Activated naive CD4-positive, alpha-beta T cell treated with anti-CD3 and anti-CD28 coated beads, Interleukin-2, amount 50 U/mL, for 24 hours (primary cell): ENCODE data around the gene BAIAP2.

ENCODE experiments used
- H3K27ac Mint-ChIP-seq: one replicate; pipeline ENCODE4 v1.8.0; 2021; ENCODE audit warnings: mild to moderate bottlenecking, mixed read lengths
- H3K27me3 Mint-ChIP-seq: one replicate; pipeline ENCODE4 v1.8.0; 2021; ENCODE audit warnings: mixed read lengths
- H3K36me3 Mint-ChIP-seq: one replicate; pipeline ENCODE4 v1.8.0; 2021; ENCODE audit warnings: mixed read lengths
- H3K4me1 Mint-ChIP-seq: one replicate; pipeline ENCODE4 v1.8.0; 2021; ENCODE audit warnings: mixed read lengths
- H3K4me3 Mint-ChIP-seq: one replicate; pipeline ENCODE4 v1.8.0; 2021; ENCODE audit warnings: mild to moderate bottlenecking, mixed read lengths
- H3K9me3 Mint-ChIP-seq: one replicate; pipeline ENCODE4 v1.8.0; 2021; ENCODE audit warnings: mixed read lengths

Gene BAIAP2

GRCh38 chr17:81049372-81049911, 14.5 kb downstream of the BAIAP2 start:
- Mint-ChIP-seq H3K4me3 (peak overlapping the region; percentile 54), H3K4me1 (peaks cover 6% of the 10 kb centered on the region), H3K36me3 (no peaks in the 10 kb centered on the region), H3K9me3 (no peaks in the 10 kb centered on the region), H3K27me3 (no peaks in the 10 kb centered on the region), H3K27ac (no peak overlapping the region)

- no peak overlapping the region for H3K27ac Mint-ChIP-seq
- no peaks in the 10 kb centered on the region for H3K36me3 Mint-ChIP-seq
- H3K4me3 Mint-ChIP-seq: no peak overlapping the region
- H3K9me3 Mint-ChIP-seq: no peaks in the 10 kb centered on the region
- H3K4me1 Mint-ChIP-seq: peaks cover 6% of the 10 kb centered on the region
- H3K27me3 Mint-ChIP-seq: no peaks in the 10 kb centered on the region
Measured at GRCh38 chr17:81049973-81050551, 15.1 kb downstream of the BAIAP2 start.

GRCh38 chr17:81050645-81051625, 16.0 kb downstream of the BAIAP2 start:
- no peaks in the 10 kb centered on the region for H3K27me3 Mint-ChIP-seq
- peaks cover 6% of the 10 kb centered on the region for H3K4me1 Mint-ChIP-seq
- H3K4me3 Mint-ChIP-seq: no peak overlapping the region
- H3K9me3 Mint-ChIP-seq: no peaks in the 10 kb centered on the region
- H3K36me3 Mint-ChIP-seq: no peaks in the 10 kb centered on the region
- no peak overlapping the region for H3K27ac Mint-ChIP-seq

- H3K4me1 Mint-ChIP-seq: peaks cover 6% of the 10 kb centered on the region
- H3K4me3 Mint-ChIP-seq: no peak overlapping the region
- no peaks in the 10 kb centered on the region for H3K36me3 Mint-ChIP-seq
- no peaks in the 10 kb centered on the region for H3K27me3 Mint-ChIP-seq
- no peaks in the 10 kb centered on the region for H3K9me3 Mint-ChIP-seq
- H3K27ac Mint-ChIP-seq: no peak overlapping the region
Measured at GRCh38 chr17:81052199-81052997, 17.4 kb downstream of the BAIAP2 start.

GRCh38 chr17:81053041-81053970, 18.4 kb downstream of the BAIAP2 start:
- Mint-ChIP-seq H3K9me3 (no peaks in the 10 kb centered on the region), H3K4me1 (peaks cover 10% of the 10 kb centered on the region), H3K4me3 (no peak overlapping the region), H3K36me3 (no peaks in the 10 kb centered on the region), H3K27me3 (no peaks in the 10 kb centered on the region), H3K27ac (no peak overlapping the region)

- Mint-ChIP-seq H3K36me3 (no peaks in the 10 kb centered on the region), H3K4me3 (no peak overlapping the region), H3K9me3 (no peaks in the 10 kb centered on the region), H3K4me1 (peaks cover 9% of the 10 kb centered on the region), H3K27me3 (no peaks in the 10 kb centered on the region), H3K27ac (no peak overlapping the region)
Measured at GRCh38 chr17:81054308-81054707, 19.4 kb downstream of the BAIAP2 start.

- Mint-ChIP-seq H3K9me3 (no peaks in the 10 kb centered on the region), H3K4me1 (peaks cover 6% of the 10 kb centered on the region), H3K27ac (no peak overlapping the region), H3K27me3 (no peaks in the 10 kb centered on the region), H3K4me3 (no peak overlapping the region), H3K36me3 (no peaks in the 10 kb centered on the region)
Measured at GRCh38 chr17:81054881-81055370, 20.0 kb downstream of the BAIAP2 start.

GRCh38 chr17:81056312-81056711, 21.4 kb downstream of the BAIAP2 start:
- Mint-ChIP-seq H3K4me3 (no peak overlapping the region), H3K9me3 (no peaks in the 10 kb centered on the region), H3K27me3 (no peaks in the 10 kb centered on the region), H3K27ac (no peak overlapping the region), H3K4me1 (peaks cover 6% of the 10 kb centered on the region), H3K36me3 (no peaks in the 10 kb centered on the region)

- H3K4me3 Mint-ChIP-seq: no peak overlapping the region
- H3K9me3 Mint-ChIP-seq: no peaks in the 10 kb centered on the region
- H3K27ac Mint-ChIP-seq: no peak overlapping the region
- H3K4me1 Mint-ChIP-seq: peaks cover 6% of the 10 kb centered on the region
- H3K27me3 Mint-ChIP-seq: no peaks in the 10 kb centered on the region
- H3K36me3 Mint-ChIP-seq: peaks cover 2% of the 10 kb centered on the region
Measured at GRCh38 chr17:81057079-81057730, 22.3 kb downstream of the BAIAP2 start.

- H3K9me3 Mint-ChIP-seq: no peaks in the 10 kb centered on the region
- H3K4me1 Mint-ChIP-seq: peaks cover 6% of the 10 kb centered on the region
- H3K36me3 Mint-ChIP-seq: peaks cover 2% of the 10 kb centered on the region
- H3K27ac Mint-ChIP-seq: no peak overlapping the region
- no peaks in the 10 kb centered on the region for H3K27me3 Mint-ChIP-seq
- no peak overlapping the region for H3K4me3 Mint-ChIP-seq
Measured at GRCh38 chr17:81057777-81058176, 22.8 kb downstream of the BAIAP2 start.

- Mint-ChIP-seq H3K4me1 (peaks cover 6% of the 10 kb centered on the region), H3K4me3 (no peak overlapping the region), H3K27ac (no peak overlapping the region), H3K27me3 (no peaks in the 10 kb centered on the region), H3K9me3 (no peaks in the 10 kb centered on the region), H3K36me3 (peaks cover 2% of the 10 kb centered on the region)
Measured at GRCh38 chr17:81058263-81058871, 23.4 kb downstream of the BAIAP2 start.

- H3K9me3 Mint-ChIP-seq: no peaks in the 10 kb centered on the region
- no peak overlapping the region for H3K27ac Mint-ChIP-seq
- peaks cover 2% of the 10 kb centered on the region for H3K36me3 Mint-ChIP-seq
- no peaks in the 10 kb centered on the region for H3K27me3 Mint-ChIP-seq
- no peak overlapping the region for H3K4me3 Mint-ChIP-seq
- H3K4me1 Mint-ChIP-seq: peaks cover 6% of the 10 kb centered on the region
Measured at GRCh38 chr17:81059026-81059425, 24.1 kb downstream of the BAIAP2 start.

GRCh38 chr17:81060416-81060815, 25.5 kb downstream of the BAIAP2 start:
- H3K27me3 Mint-ChIP-seq: no peaks in the 10 kb centered on the region
- no peaks in the 10 kb centered on the region for H3K9me3 Mint-ChIP-seq
- no peak overlapping the region for H3K4me3 Mint-ChIP-seq
- H3K4me1 Mint-ChIP-seq: peaks cover 6% of the 10 kb centered on the region
- H3K27ac Mint-ChIP-seq: no peak overlapping the region
- H3K36me3 Mint-ChIP-seq: peaks cover 2% of the 10 kb centered on the region
